ENCODE data around the gene TBX18.

GRCh38 chr6:84665401-84665800, 99.0 kb downstream of the TBX18 start:
- no peak for TF ChIP-seq POLR2A (IDR thresholded peaks at IDR 0.05)
- no peak for TF ChIP-seq CTCF (IDR thresholded peaks at IDR 0.05)
- TF ChIP-seq POLR2AphosphoS5 (IDR thresholded peaks at IDR 0.05), result no peak

All from breast epithelium (tissue), 3 donors.